IMR-90 (cell line): ENCODE results near the gene SPTLC2. TPM values are rescaled to one million over a fixed set of nuclear protein-coding genes. Genes with fewer than 3 reads are reported as not detected.

Source experiments
- ATAC-seq: fragments of 200-7000 bp; cut with Tn5 transposase; 2 replicates; pipeline ENCODE4 v1.9.1; 2020; ENCODE audit warnings: low read depth, mild to moderate bottlenecking, moderate library complexity
- BruUV-seq: library from RNA; stranded (reverse); fragments of 400-500 nt; replicated peaks from 2 replicates; lab custom pipeline; 2021; lab: Mats Ljungman, UMichigan
- CTCF ChIA-PET: fragments of 300-600 bp; formaldehyde crosslinking; extraction: SDS; loops from one replicate; lab custom pipeline; 2021; ENCODE audit warnings: antibody characterized with exemption; lab: Yijun Ruan, JAX
- POLR2A ChIA-PET: fragments of 300-600 bp; sonication (Branson Sonifier 250); formaldehyde crosslinking; loops from one replicate; lab custom pipeline; 2022; ENCODE audit warnings: antibody characterized with exemption; ENCODE audit not compliant: unreplicated experiment; lab: Charles Lee
- DNase-seq: peaks from one replicate; pipeline ENCODE4 v3.0.0; 2013
- H2AFZ ChIP-seq: replicated peaks from 2 replicates; pipeline ENCODE3; 2013; ENCODE audit warnings: low read length, mild to moderate bottlenecking; ENCODE audit not compliant: poor library complexity
- H2AK5ac ChIP-seq: 2 replicates; pipeline ENCODE4 v1.6.1; 2013; ENCODE audit warnings: low read depth, low read length, inconsistent platforms
- H2AK9ac ChIP-seq: replicated peaks from 2 replicates; pipeline ENCODE3; 2013; ENCODE audit warnings: mild to moderate bottlenecking, low read depth, low read length, moderate library complexity; ENCODE audit not compliant: poor library complexity
- H2BK120ac ChIP-seq: 2 replicates; pipeline ENCODE4 v1.6.1; 2013; ENCODE audit warnings: low read depth, low read length, inconsistent platforms
- H2BK15ac ChIP-seq: 3 replicates; pipeline ENCODE4 v1.6.1; 2013; ENCODE audit warnings: low read depth, low read length, inconsistent platforms
- H2BK20ac ChIP-seq: 2 replicates; pipeline ENCODE4 v1.6.1; 2013; ENCODE audit warnings: low read depth, mild to moderate bottlenecking, inconsistent platforms, low read length, moderate library complexity
- H2BK5ac ChIP-seq: 2 replicates; pipeline ENCODE4 v1.6.1; 2013; ENCODE audit warnings: mild to moderate bottlenecking, low read depth, low read length, inconsistent platforms; ENCODE audit not compliant: poor library complexity, severe bottlenecking
- H3K14ac ChIP-seq: replicated peaks from 2 replicates; pipeline ENCODE4 v1.6.1; 2013; ENCODE audit warnings: low read depth, low read length, inconsistent platforms
- H3K18ac ChIP-seq: 2 replicates; pipeline ENCODE4 v1.6.1; 2013; ENCODE audit warnings: low read depth, low read length, control low read depth
- H3K23ac ChIP-seq: 2 replicates; pipeline ENCODE4 v1.6.1; 2013; ENCODE audit warnings: low read depth, low read length, inconsistent platforms
- H3K27ac ChIP-seq: 2 replicates; pipeline ENCODE4 v1.5.1; 2013; ENCODE audit warnings: mild to moderate bottlenecking, control low read depth, low read length; ENCODE audit not compliant: insufficient read depth
- H3K27me3 ChIP-seq: 2 replicates; pipeline ENCODE4 v1.6.1; 2013; ENCODE audit warnings: low read length; ENCODE audit not compliant: control insufficient read depth, insufficient read depth
- H3K36me3 ChIP-seq: 2 replicates; pipeline ENCODE4 v1.6.1; 2013; ENCODE audit warnings: low read length, mixed read lengths; ENCODE audit not compliant: control insufficient read depth, insufficient read depth
- H3K4ac ChIP-seq: 2 replicates; pipeline ENCODE4 v1.6.1; 2013; ENCODE audit warnings: low read depth, low read length, inconsistent platforms
- H3K4me1 ChIP-seq: 2 replicates; pipeline ENCODE4 v1.6.1; 2013; ENCODE audit warnings: low read length, mixed read lengths; ENCODE audit not compliant: control insufficient read depth, insufficient read depth
- H3K4me2 ChIP-seq: 2 replicates; pipeline ENCODE4 v1.6.1; 2013; ENCODE audit warnings: low read depth, mild to moderate bottlenecking, control low read depth, low read length, moderate library complexity
- H3K4me3 ChIP-seq: 2 replicates; pipeline ENCODE4 v1.5.1; 2013; ENCODE audit warnings: low read depth, mild to moderate bottlenecking, control low read depth, low read length, moderate library complexity; ENCODE audit not compliant: insufficient read depth
- H3K56ac ChIP-seq: 2 replicates; pipeline ENCODE4 v1.6.1; 2013; ENCODE audit warnings: low read length, inconsistent platforms; ENCODE audit not compliant: insufficient read depth; ENCODE audit errors: extremely low read depth
- H3K79me1 ChIP-seq, 2 experiments: 2 replicates each; pipeline ENCODE4 v1.6.1; 2013; ENCODE audit warnings: low read length in 2 of 2, inconsistent platforms in 1 of 2, low read depth in 1 of 2
- H3K9ac ChIP-seq: 2 replicates; pipeline ENCODE4 v1.6.1; 2013; ENCODE audit warnings: low read depth, low read length, control low read depth
- H3K9me1 ChIP-seq: 2 replicates; pipeline ENCODE4 v1.6.1; 2013; ENCODE audit warnings: low read length, inconsistent platforms; ENCODE audit not compliant: insufficient read depth
- H3K9me3 ChIP-seq: 2 replicates; pipeline ENCODE4 v1.6.1; 2013; ENCODE audit warnings: low read length; ENCODE audit not compliant: control insufficient read depth, insufficient read depth
- H4K20me1 ChIP-seq: 2 replicates; pipeline ENCODE4 v1.6.1; 2013; ENCODE audit warnings: low read length, inconsistent platforms; ENCODE audit not compliant: insufficient read depth
- H4K5ac ChIP-seq: 2 replicates; pipeline ENCODE4 v1.6.1; 2013; ENCODE audit warnings: mild to moderate bottlenecking, low read depth, low read length, control low read depth
- H4K8ac ChIP-seq, 2 experiments: 2 replicates each; pipeline ENCODE4 v1.6.1; 2013; ENCODE audit warnings: low read depth in 2 of 2, low read length in 2 of 2, control low read depth in 1 of 2, inconsistent platforms in 1 of 2
- H4K91ac ChIP-seq: 2 replicates; pipeline ENCODE4 v1.6.1; 2013; ENCODE audit warnings: low read depth, low read length, inconsistent platforms; ENCODE audit not compliant: insufficient read depth
- BHLHE40 ChIP-seq: fragments of 150-350 bp; IDR thresholded peaks from 2 replicates; pipeline ENCODE4 v1.6.1; 2016; ENCODE audit warnings: mild to moderate bottlenecking, low read depth, low read length
- CEBPB ChIP-seq: IDR thresholded peaks from 2 replicates; pipeline ENCODE4 v1.6.1; 2012; ENCODE audit warnings: low read depth, low read length, improper control_type of control experiment
- CHD1 ChIP-seq: IDR thresholded peaks from 2 replicates; pipeline ENCODE4 v1.6.1; 2012; ENCODE audit warnings: low read depth, low read length, improper control_type of control experiment
- FOS ChIP-seq: fragments of 150-350 bp; IDR thresholded peaks from 2 replicates; pipeline ENCODE4 v1.6.1; 2016; ENCODE audit warnings: low read depth, low read length
- MAFK ChIP-seq: IDR thresholded peaks from 2 replicates; pipeline ENCODE4 v1.6.1; 2012; ENCODE audit warnings: low read depth, low read length, improper control_type of control experiment
- MAZ ChIP-seq: IDR thresholded peaks from 2 replicates; pipeline ENCODE4 v1.6.1; 2012; ENCODE audit warnings: low read depth, mild to moderate bottlenecking, low read length, improper control_type of control experiment, moderate library complexity, borderline replicate concordance
- MXI1 ChIP-seq: IDR thresholded peaks from 2 replicates; pipeline ENCODE4 v1.6.1; 2012; ENCODE audit warnings: low read depth, mild to moderate bottlenecking, low read length, moderate library complexity, borderline replicate concordance
- NFE2L2 ChIP-seq: fragments of 150-350 bp; IDR thresholded peaks from 2 replicates; pipeline ENCODE4 v1.6.1; 2016; ENCODE audit warnings: low read depth, mild to moderate bottlenecking, low read length
- POLR2A ChIP-seq: IDR thresholded peaks from 2 replicates; pipeline ENCODE4 v1.6.1; 2012; ENCODE audit warnings: mild to moderate bottlenecking, low read depth, low read length
- RAD21 ChIP-seq: IDR thresholded peaks from 2 replicates; pipeline ENCODE4 v1.6.1; 2012; ENCODE audit warnings: low read length, improper control_type of control experiment
- RCOR1 ChIP-seq: IDR thresholded peaks from 2 replicates; pipeline ENCODE4 v1.6.1; 2012; ENCODE audit warnings: mild to moderate bottlenecking, low read length, improper control_type of control experiment; ENCODE audit not compliant: insufficient replicate concordance
- RFX5 ChIP-seq: IDR thresholded peaks from 2 replicates; pipeline ENCODE4 v1.8.0; 2012; ENCODE audit warnings: low read depth, mild to moderate bottlenecking, low read length, moderate library complexity
- SMC3 ChIP-seq: fragments of 150-350 bp; IDR thresholded peaks from 2 replicates; pipeline ENCODE4 v1.6.1; 2016; ENCODE audit warnings: low read depth, mild to moderate bottlenecking, antibody characterized with exemption, low read length, moderate library complexity
- WGBS, 2 experiments: methylation state at CpG; one replicate each; pipeline versions ENCODE4 v1.1.5 to v1.1.7; 2013; ENCODE audit warnings: missing lambda C conversion rate in 2 of 2; ENCODE audit not compliant: insufficient read length in 1 of 2; ENCODE audit errors: extremely low coverage in 2 of 2; 5-methylcytosine and 5-hydroxymethylcytosine counted together
- dilution Hi-C: fragments of 300-500 bp; cut with HindIII; formaldehyde crosslinking; loops from one replicate; pipeline ENCODE4 v1.14.3; 2018; ENCODE audit warnings: low sequenced_read_pairs; ENCODE audit not compliant: unreplicated experiment
- in situ Hi-C: fragments of 300-500 bp; cut with MboI; formaldehyde crosslinking; loops from 3 replicates; pipeline ENCODE4 v1.14.3; 2019; ENCODE audit warnings: low sequenced_read_pairs, inconsistent platforms, mixed read lengths
- intact Hi-C: fragments of 100-400 bp; cut with micrococcal nuclease; formaldehyde crosslinking; loops from 2 replicates; pipeline ENCODE4 v1.10.0; 2022
- polyA plus RNA-seq, 3 experiments: library from polyadenylated mRNA; depleted of rRNA; stranded (reverse); fragments of >200 nt; gene quantifications; 2 replicates each; pipeline ENCODE4 v1.2.3, GENCODE V29; 2012; ENCODE audit warnings: low replicate concordance in 1 of 3
- total RNA-seq: library from RNA; depleted of rRNA; stranded (reverse); fragments of >200 nt; gene quantifications from 2 replicates; pipeline ENCODE4 v1.2.3, GENCODE V29; 2012
- TF ChIP-seq, protein P1 (sequence below): fragments of 150-350 bp; IDR thresholded peaks from 2 replicates; pipeline ENCODE4 v1.6.1; 2017; ENCODE audit warnings: mild to moderate bottlenecking, antibody characterized with exemption, low read length, low read depth
- TF ChIP-seq, protein P2 (sequence below): conservative IDR thresholded peaks from 2 replicates; pipeline ENCODE4 v1.5.1; 2012; ENCODE audit warnings: mild to moderate bottlenecking, low read depth, low read length, improper control_type of control experiment
- TF ChIP-seq, protein P3 (sequence below): fragments of 150-350 bp; IDR thresholded peaks from 2 replicates; pipeline ENCODE4 v1.6.1; 2016; ENCODE audit warnings: low read depth, mild to moderate bottlenecking, low read length, moderate library complexity, borderline replicate concordance

The SPTLC2 gene
- total and polyA plus RNA-seq, 2 of the 4 experiments (the other 2 are of a cell fraction), result 22.6 to 68.3 TPM

DNA sequence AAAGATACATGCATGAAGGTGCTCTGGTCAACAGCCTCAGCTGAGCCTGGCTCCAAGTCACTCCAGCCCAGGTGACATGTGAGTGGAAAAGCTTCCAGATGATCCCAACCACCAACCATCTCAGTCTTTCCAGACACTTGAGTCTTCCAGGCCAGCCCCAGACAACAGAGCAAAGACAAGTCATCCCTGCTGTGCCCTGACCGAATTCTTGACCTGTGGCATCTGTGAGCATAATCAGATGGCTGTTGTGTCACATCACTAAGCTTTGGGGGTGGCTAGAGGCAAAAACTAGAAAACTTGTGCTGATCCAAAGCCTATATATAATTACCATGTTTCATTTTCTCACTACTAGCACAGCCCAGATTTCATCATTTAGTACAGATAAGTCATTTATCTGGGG is 67.0 kb downstream of the SPTLC2 start:
- intact Hi-C loops (no loop called here), in situ Hi-C loops (loop anchor here (5.0 to 10.0 kb wide), 2 partner anchors 87 to 255 kb away; no protein-coding TSS in a partner anchor), dilution Hi-C loops (no loop called here)
- Histone ChIP-seq H4K5ac (no peak overlapping the region), H3K36me3 (peaks cover 31% of the 10 kb centered on the region), H2BK120ac (no peak overlapping the region), H2BK5ac (no peak overlapping the region), H3K18ac (no peak overlapping the region), H3K4me3 (no peak overlapping the region), H3K9me3 (no peaks in the 10 kb centered on the region), H3K9ac (no peak overlapping the region), H2AK9ac (no peak overlapping the region), H4K91ac (no peak overlapping the region), H3K4ac (no peak overlapping the region), H3K27me3 (no peaks in the 10 kb centered on the region), H3K4me1 (no peaks in the 10 kb centered on the region), H3K4me2 (no peak overlapping the region), H3K56ac (no peak overlapping the region), H3K14ac (no peak overlapping the region), H2AFZ (no peak overlapping the region), H4K8ac (no peak overlapping the region), H4K20me1 (no peaks in the 10 kb centered on the region), H2BK15ac (no peak overlapping the region), H2BK20ac (no peak overlapping the region), H3K27ac (no peak overlapping the region), H3K23ac (no peak overlapping the region), H3K79me1 (peaks cover 17 to 35% of the 10 kb centered on the region in 2 experiments), H2AK5ac (no peak overlapping the region), H3K9me1 (peaks cover 4% of the 10 kb centered on the region; the same call in 1 of the 2 replicates)
- no peak for ATAC-seq
- 80% methylated on average over 1 of the region's 1 CpG; no CpG with 5 or more reads in 1 of the 2 experiments for WGBS, 2 experiments
- no TSS peak for BruUV-seq
- ChIA-PET CTCF (interaction anchor here (0.6 to 1.1 kb wide), 2 partner anchors 11 to 12 kb away, joined by 3 read pairs; no protein-coding TSS in a partner anchor), POLR2A (no interaction called here)
- DNase-seq, result no peak
- TF ChIP-seq RAD21 (no peak), SMC3 (no peak), FOS (no peak), POLR2A (no peak), MAFK (no peak), RCOR1 (no peak), MAZ (no peak), CHD1 (no peak), MXI1 (no peak), BHLHE40 (no peak), RFX5 (no peak), CEBPB (no peak), NFE2L2 (no peak)
- TF ChIP-seq, protein P1, sequence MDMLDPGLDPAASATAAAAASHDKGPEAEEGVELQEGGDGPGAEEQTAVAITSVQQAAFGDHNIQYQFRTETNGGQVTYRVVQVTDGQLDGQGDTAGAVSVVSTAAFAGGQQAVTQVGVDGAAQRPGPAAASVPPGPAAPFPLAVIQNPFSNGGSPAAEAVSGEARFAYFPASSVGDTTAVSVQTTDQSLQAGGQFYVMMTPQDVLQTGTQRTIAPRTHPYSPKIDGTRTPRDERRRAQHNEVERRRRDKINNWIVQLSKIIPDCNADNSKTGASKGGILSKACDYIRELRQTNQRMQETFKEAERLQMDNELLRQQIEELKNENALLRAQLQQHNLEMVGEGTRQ, result no peak
- TF ChIP-seq, protein P2, sequence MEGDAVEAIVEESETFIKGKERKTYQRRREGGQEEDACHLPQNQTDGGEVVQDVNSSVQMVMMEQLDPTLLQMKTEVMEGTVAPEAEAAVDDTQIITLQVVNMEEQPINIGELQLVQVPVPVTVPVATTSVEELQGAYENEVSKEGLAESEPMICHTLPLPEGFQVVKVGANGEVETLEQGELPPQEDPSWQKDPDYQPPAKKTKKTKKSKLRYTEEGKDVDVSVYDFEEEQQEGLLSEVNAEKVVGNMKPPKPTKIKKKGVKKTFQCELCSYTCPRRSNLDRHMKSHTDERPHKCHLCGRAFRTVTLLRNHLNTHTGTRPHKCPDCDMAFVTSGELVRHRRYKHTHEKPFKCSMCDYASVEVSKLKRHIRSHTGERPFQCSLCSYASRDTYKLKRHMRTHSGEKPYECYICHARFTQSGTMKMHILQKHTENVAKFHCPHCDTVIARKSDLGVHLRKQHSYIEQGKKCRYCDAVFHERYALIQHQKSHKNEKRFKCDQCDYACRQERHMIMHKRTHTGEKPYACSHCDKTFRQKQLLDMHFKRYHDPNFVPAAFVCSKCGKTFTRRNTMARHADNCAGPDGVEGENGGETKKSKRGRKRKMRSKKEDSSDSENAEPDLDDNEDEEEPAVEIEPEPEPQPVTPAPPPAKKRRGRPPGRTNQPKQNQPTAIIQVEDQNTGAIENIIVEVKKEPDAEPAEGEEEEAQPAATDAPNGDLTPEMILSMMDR, result no peak
- TF ChIP-seq, protein P3, sequence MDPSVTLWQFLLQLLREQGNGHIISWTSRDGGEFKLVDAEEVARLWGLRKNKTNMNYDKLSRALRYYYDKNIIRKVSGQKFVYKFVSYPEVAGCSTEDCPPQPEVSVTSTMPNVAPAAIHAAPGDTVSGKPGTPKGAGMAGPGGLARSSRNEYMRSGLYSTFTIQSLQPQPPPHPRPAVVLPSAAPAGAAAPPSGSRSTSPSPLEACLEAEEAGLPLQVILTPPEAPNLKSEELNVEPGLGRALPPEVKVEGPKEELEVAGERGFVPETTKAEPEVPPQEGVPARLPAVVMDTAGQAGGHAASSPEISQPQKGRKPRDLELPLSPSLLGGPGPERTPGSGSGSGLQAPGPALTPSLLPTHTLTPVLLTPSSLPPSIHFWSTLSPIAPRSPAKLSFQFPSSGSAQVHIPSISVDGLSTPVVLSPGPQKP, result no peak
